Brain pericyte (primary cell): ENCODE measurements around the gene DET1.

ENCODE experiments used
- DNase-seq: peaks from one replicate; pipeline ENCODE4 v3.0.0-alpha.2; 2012; ENCODE audit warnings: low read depth, low spot score

The DET1 gene

GRCh38 chr15:88467073-88467934, 79.2 kb downstream of the DET1 start, which contains the start of the genes MRPL46 and MRPS11:
Gene MRPL46 (minus strand): TSS chr15:88467388. CDS start chr15:88467377, 11 bp downstream.
Gene MRPS11 (plus strand): TSS chr15:88467708. CDS start chr15:88467718, 10 bp downstream.
- peak; percentile 59 for DNase-seq

GRCh38 chr15:88465633-88466224, 80.8 kb downstream of the DET1 start:
- no peak for DNase-seq

DNA sequence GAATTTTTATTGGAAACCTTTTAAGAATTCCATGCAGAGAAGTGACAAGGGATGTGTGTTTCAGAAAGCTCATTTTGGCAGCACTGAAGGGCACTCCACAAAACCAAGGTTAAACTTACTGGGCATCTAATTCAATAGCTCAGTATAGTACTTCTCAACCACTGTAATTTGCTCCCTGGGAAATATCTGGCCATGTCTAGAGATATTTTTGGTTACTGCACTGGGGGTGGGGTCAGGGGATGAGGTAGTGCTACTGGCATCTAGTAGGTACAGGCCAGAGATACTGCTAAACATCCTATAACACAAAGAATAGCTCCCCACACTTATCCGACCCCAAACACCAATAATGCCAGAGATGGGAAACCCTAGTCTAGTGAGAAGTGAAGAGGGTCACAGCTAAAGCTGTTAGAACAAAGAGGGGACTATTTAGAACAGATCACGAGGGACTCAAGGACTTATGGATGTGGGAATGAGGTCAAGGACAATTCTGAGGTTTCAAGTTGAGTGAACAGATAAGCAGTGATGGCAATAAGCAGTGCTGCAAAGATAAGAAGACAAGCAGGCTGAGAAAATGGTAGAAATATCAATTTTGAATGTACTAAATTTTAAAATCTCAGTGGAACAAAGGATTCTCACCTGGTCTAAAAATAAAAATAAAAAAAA, 82.5 kb downstream of the DET1 start:
- DNase-seq: no peak
